ENCODE data around the gene PDHA2.
"Not testable (repeated sequence)": the region's sequence is repeated elsewhere in the genome, so short reads cannot be mapped to it uniquely, and the experiment has no call there.

PDHA2 gene

DNA sequence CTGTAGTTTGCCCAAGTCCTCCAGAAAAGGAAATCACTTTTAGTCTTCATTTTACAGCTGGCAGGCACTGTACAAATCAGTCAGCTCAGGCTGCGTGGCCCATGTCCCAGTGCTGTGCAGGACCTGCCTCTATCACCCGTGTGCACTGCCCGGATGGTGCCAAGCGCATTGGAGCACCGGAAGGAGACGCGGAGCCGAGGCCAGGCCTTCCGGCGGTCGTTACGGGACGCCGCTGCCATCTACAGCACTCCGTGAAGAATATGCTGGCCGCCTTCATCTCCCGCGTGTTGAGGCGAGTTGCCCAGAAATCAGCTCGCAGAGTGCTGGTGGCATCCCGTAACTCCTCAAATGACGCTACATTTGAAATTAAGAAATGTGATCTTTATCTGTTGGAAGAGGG is at the start of gene PDHA2:
Gene PDHA2 (plus strand): TSS at position 203 of the 400 bp plus-strand sequence. CDS start 58 bp downstream, at position 261.
- DNase-seq, result no peak

DNA sequence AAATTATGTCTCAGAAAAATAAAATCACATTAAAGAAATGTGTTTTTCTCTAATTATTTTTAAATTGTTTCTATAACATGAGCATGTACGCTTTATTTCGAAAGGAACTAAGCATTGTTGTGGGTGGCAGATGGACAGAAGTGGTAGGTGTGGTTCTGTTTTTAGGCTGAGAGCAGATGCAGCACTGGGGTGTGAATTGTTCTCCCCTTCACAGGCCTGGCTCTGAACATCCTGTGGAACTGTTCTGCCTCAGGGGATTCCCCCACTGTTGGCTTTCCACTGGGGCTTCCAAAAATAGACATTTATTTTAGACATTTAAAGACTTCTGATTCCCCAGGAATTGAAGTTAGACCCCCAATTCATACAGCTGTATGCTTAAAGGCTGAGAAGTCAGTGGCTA is 41.9 kb upstream of the PDHA2 start:
- DNase-seq, result no peak

DNA sequence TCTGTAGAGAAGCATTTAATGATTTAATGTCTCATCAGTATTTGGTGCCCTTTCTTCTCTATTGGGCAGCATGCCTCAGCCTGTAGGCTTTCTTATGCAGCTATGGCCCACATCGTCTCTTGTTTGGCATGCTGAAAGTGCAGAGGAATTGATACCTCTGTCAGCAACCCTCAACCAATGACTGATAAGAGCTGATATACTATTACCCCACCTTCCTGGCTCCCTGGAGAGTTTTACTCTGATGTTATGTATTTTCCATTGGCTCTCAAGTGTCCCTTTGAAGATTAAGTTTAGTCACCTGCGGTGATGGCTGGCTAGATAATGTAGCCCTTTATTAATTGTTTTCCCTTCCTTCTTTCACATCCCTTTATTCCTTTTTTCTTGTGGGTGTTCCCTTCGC is 41.2 kb upstream of the PDHA2 start:
- no peak for DNase-seq

DNA sequence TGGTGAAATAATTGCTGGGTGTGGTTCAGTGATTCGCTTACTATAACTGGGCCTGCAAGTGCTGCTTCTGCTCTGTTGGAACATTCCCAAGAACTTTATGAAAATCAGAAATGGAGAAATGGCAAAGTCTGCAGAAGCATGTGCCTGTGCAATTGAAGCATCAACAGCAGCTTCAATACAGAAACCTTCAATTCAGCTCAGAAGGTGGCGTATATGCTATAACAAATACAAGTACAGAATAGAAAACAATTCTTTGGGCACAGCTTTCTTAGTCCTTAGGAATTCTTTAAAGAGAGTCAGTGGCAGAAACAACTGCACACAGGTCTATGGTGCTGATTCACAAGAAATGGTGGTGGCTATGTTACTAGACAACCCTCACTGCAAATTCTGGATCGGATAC is 18.0 kb upstream of the PDHA2 start:
- DNase-seq, result no peak

DNA sequence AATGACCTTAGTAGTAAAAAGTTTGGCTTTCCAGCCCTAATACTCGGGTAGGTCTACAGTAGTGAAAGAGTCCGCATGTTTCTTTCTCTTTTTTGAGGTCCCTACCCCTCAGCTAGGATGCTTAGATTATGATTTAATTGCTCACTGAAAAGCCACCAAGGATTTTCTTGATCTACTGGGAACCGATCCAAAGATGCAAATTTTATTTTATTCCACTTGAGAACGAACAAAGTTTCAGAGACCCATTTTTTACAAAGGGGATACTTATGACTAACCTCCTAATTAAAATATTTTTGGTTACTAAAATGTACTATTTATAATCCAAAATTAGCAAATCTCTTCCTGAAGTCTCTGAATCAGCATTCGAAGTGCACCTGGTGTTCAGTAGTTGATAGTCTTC is 14.3 kb upstream of the PDHA2 start:
- no peak for DNase-seq

DNA sequence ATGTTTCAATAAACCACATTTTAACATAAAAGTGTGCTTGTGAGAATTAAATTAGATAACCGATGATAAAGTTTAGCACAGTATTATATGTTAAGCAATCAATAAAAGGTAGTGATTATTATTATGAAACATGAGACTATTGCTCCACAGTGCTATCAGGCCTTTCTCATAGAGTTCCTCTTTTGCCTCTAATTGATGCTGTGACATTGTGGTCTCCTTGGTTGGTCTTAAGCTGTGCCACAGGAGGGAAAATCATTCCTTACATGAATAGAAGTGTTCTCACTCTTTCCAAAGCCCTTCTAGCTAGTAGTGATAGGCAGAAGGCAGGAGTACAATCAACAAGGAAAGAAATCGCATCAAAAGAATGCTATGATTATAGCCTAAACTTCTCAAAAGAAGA is 9.2 kb upstream of the PDHA2 start:
- no peak for DNase-seq

DNA sequence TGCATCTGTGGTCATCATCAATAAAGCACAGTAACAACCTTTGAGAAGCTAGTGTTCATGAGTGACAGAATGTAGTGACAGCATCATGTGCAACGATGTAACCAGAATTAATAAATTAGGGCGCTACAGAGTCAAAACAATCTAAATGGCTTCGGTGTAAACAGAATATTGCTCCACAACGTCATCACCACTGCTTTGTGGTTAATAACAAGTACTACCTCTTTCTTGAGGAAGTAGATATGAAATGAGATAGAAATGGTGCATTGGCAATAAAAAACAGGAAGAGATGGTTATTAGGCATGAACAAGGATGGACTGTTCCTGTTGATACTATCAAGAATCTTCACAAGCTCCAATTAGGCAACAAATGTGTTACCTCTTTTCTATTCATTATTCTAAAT is 8.7 kb upstream of the PDHA2 start:
- no peak for DNase-seq

DNA sequence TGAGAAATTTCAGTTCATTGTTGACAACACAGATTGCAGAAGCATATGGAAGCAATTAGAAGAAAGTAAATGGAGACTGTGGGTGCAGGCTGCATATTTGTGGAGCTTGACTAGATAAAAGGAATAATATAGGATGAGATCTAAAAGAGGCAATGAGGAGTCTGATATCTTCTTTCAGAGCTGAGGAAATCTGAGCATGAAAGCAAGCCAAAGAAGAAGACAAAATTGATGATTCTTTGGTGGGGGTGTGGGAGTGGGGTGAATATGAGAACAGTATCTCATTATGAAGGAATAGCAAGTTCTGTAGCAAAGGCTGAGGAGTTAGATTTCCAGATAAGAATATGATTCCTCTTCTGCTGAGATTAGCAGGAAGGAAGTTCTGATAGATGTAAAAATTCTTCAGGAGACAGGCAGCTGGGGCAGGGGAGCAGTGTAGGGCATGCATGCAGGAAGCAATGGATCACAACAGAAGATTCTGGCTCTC is 6.1 kb upstream of the PDHA2 start:
- no peak for DNase-seq

DNA sequence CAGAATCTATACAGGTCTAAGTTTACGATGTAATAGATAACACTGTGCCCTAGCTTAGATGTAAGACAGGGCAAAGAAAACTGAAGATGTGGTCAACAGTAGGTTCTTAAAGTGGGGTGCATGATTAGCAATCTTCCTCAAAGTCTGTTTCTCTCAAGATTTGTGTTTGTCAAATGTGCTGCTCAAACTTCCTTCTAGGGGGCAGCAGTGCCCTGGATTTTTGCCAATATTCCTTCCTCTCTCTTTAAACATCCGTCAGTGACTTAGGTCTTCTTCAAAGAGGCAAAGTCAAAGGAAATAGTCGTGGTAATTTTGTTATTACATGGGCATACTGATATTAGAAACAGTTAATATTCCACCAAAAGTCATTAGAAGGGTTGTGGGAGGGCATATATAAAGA is 4.2 kb upstream of the PDHA2 start:
- no peak for DNase-seq

DNA sequence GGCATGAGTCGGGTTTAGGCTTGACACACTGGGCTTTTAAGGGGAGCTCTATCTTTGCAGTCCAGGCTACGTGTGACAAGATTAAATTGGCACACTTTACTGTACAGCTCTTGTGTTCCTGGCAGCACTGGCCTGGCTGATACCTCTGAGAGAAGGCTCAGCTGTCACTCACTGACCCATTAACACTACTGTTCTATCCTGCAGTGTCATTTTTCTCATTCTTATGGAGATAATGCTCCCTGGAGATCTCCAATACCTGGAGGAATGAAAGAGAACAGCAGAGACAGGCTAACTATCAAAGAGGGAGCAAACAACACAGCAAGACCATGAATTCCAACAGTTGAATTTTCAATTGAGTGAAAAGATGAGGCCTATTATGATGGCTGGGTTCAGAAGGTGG is 1.7 kb upstream of the PDHA2 start:
- DNase-seq, result no peak

DNA sequence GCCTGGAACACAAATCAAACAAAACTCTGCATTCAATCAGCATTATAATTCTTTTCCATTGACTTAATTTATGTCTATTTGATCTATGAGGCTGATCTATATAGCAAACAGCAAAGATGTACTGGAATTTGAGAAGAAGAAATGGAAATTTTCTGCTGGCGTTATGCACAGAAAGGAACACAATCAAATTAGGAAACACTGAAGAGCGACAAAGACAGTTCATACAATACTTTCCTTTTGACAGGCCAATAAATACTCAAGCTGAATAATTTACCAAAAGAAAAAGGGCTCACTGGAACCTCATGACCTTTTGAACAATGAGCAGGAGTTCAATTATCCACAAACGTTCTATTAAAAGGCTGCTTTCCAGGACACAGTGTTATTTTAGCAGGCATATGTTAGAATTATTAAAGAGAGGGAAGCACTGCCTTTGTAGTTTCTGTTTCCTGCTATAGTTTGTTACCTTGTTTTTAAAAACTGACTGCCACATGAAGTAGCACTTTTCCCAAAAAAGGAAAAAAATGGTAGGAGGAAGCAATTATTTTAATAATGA is 8.1 kb downstream of the PDHA2 start:
- DNase-seq, result no peak

DNA sequence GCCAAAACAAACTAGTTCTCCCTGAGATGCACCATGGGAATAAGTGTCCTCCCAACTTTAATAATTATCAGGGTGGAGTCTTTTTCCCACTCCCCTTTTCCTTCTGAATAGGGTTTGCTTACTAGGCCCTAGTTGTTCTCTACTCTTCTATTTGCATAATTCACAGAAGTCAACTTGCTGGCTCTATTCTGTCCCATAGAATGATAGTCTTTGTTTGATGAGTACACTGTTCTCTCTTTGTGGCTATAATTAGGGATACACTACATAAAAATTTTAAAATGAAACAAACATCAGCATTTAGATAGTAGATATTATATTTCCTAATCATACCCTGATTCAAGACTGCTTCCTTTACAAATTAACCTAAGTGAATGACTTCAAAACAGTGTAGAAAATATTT is 10.3 kb downstream of the PDHA2 start:
- DNase-seq, result no peak

DNA sequence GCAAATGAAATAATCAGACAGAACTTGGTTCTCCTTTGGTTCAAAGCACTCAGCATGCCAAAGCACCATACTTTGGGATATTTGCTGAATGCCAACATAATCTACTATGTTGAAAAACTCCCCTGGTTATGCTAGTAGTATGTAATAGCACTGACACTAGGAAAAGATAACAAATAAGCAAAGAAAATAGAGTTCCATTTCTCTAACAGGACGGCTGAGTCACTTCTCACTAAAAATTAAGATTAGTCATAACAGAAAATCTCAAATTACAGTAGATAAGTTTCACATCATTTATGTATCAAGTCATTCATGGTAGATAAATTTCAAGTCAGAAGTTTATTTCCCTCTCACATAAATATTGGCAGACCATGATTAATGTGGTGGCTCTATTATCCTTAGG is 17.9 kb downstream of the PDHA2 start:
- no peak for DNase-seq

DNA sequence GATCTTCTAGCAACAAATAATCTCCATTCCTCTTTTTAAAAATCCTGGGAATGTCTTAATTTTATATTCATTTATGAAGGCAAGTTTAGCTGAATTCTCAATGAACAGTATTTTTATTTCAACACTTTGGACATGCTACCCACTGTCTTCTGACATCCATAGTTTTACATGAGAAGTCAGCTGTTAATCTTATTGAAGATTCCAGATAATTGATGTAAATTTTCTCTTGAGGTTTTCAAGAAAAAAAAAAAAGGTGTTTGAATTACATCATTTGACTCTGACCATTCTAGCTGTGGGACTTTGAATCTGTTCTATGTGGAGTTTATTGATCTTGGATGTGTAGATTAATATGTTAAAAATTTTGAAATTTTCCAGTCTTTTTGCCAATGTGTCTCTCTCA is 28.0 kb downstream of the PDHA2 start:
- DNase-seq, result no peak

DNA sequence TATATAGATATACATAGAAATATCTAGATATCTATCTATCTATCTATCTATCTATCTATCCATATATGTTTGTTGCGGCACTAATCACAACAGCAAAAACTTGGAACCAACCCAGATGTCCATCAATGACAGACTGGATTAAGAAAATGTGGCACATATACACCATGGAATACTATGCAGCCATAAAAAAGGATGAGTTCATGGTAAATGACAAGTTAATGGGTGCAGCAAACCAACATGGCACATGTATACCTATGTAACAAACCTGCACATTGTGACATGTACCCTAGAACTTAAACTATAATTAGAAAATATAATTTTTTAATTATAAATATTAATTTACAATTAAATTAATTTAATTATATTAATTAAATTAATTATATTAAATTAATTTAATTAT is 29.5 kb downstream of the PDHA2 start:
- not testable (repeated sequence) for DNase-seq

DNA sequence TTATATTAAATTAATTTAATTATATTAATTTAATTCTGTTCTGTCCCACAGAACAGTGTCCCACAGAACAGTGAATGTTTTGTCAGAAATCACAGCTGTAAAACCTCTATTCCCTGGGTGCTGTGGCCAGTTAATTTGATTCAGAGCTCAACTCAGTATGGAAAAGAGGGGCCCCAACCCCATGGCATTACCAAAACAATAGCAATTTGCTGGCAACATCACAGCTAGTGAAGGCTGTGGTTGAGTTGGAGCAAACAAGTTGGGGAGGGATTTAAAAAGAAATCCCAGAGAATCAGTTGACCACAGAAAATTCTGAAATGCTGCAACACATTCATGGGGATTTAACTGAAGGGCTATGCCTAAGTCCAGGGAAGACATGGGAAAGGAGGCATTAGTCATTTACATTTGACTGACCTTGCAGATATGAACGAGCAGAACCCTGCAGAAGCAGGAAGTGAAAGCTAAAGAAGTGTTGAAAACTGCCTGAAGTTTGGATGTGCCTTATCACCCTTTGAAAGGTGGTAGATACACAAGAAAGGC is 30.1 kb downstream of the PDHA2 start:
- no peak for DNase-seq

DNA sequence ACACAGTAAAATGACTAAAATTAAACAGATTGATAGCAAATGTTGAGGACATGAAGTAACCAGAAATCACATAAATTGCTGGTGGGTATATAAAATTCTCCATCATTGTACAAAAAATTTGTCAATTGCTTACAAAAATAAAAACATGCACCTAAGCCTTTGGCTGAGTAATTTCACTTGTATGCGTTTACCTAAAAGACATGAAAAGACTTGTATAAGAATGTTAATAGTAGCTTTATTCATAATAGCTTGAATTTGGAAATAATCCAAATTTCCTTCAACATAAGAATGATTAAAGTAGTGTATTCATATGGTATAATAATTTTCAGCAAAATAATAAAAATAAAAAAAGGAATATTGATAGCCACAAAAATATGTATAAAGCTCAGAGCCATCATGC is 37.7 kb downstream of the PDHA2 start:
- no peak for DNase-seq

DNA sequence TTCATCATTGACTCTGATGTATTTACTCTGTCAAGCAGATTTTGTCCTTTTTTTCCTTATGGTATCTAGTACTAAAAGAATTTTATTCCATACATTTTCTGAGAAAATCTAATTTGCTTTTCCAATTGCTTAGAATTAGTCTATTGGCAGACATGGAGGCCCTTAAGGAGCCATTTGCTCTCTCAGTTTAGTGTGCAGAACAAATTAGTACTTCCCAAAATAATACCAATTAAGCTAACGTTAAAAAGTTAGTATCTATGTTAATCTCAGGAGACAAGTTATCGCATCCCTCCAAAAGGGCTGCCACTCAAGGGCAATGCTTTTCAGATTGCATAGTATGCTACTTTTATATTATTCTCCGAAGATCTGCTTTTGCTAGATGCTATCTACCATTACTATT is 47.7 kb downstream of the PDHA2 start:
- DNase-seq, result no peak

DNA sequence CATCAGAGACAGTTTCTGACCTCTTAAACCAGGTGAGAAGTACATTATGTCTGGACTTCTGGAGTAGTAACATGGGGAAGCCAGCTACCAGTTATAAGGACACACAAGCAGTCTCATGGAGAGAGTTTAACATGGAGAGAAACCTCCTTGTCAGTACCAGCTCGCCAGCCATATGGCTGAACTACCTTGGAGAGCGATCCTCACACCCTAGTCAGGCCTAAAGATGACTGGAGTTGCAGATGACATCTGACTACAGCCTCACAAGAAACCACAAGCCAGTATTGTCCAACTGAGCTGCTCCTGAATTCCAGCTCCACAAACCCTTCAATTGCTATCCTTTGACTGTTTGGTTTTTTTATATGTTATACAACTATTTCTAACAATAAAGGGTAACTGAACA is 49.8 kb downstream of the PDHA2 start:
- DNase-seq, result no peak
